DND-41 (cell line): ENCODE data around the gene IQSEC1.

Experiments
- ATAC-seq: fragments of 200-7000 bp; cut with Tn5 transposase; 3 replicates; pipeline ENCODE4 v1.9.1; 2021; ENCODE audit warnings: low read depth; ENCODE audit not compliant: insufficient read depth
- DNase-seq: peaks from one replicate; pipeline ENCODE4 v3.0.0-alpha.2; 2020
- H2AFZ ChIP-seq: 2 replicates; pipeline ENCODE4 v1.6.0; 2012; ENCODE audit warnings: low read depth, low read length
- H3K27ac ChIP-seq: 2 replicates; pipeline ENCODE4 v1.5.1; 2012; ENCODE audit warnings: low read length, inconsistent platforms
- H3K27me3 ChIP-seq: fragments of 200-600 bp; sonication (generic); 2 replicates; pipeline ENCODE4 v1.6.0; 2012; ENCODE audit warnings: low read length, mild to moderate bottlenecking, inconsistent platforms; ENCODE audit not compliant: insufficient read depth, poor library complexity
- H3K36me3 ChIP-seq: 2 replicates; pipeline ENCODE4 v1.5.1; 2012; ENCODE audit warnings: low read length, inconsistent platforms; ENCODE audit not compliant: insufficient read depth
- H3K4me1 ChIP-seq: 2 replicates; pipeline ENCODE4 v1.5.1; 2012; ENCODE audit warnings: mild to moderate bottlenecking, low read length; ENCODE audit not compliant: insufficient read depth
- H3K4me2 ChIP-seq: 2 replicates; pipeline ENCODE4 v1.6.0; 2012; ENCODE audit warnings: mild to moderate bottlenecking, moderate library complexity, low read length, inconsistent platforms; ENCODE audit not compliant: insufficient read depth
- H3K4me3 ChIP-seq, 2 experiments: fragments of 200-600 bp in 1 of 2; shearing (Covaris generic) in 1 of 2; 2 replicates each; pipeline ENCODE4 v1.5.1; 2012 to 2016; ENCODE audit warnings: inconsistent platforms in 2 of 2, low read length in 2 of 2, mild to moderate bottlenecking in 2 of 2, low read depth in 1 of 2, moderate library complexity in 1 of 2
- H3K79me2 ChIP-seq: 2 replicates; pipeline ENCODE4 v1.6.0; 2012; ENCODE audit warnings: low read length, inconsistent platforms; ENCODE audit not compliant: insufficient read depth
- H3K9ac ChIP-seq: 2 replicates; pipeline ENCODE4 v1.6.0; 2012; ENCODE audit warnings: low read depth, mild to moderate bottlenecking, inconsistent platforms, low read length, moderate library complexity
- H3K9me3 ChIP-seq: 2 replicates; pipeline ENCODE4 v1.5.1; 2012; ENCODE audit warnings: low read length, moderate library complexity, mild to moderate bottlenecking, inconsistent platforms; ENCODE audit not compliant: insufficient read depth, severe bottlenecking
- H4K20me1 ChIP-seq: 2 replicates; pipeline ENCODE4 v1.6.0; 2012; ENCODE audit warnings: low read length; ENCODE audit not compliant: insufficient read depth
- CTCF ChIP-seq: IDR thresholded peaks from 2 replicates; pipeline ENCODE4 v1.5.1; 2012; ENCODE audit warnings: borderline replicate concordance, low read length, moderate library complexity, mild to moderate bottlenecking; ENCODE audit not compliant: poor library complexity, severe bottlenecking; ENCODE audit errors: extremely low read depth
- EZH2 ChIP-seq: IDR thresholded peaks from 3 replicates; pipeline ENCODE4 v1.6.1; 2012; ENCODE audit warnings: borderline replicate concordance, low read depth, mild to moderate bottlenecking, moderate library complexity, low read length, inconsistent platforms; ENCODE audit not compliant: severe bottlenecking

Gene IQSEC1

GRCh38 chr3:12960497-12960896 is 112.7 kb downstream of the IQSEC1 start:
- no peaks in the 10 kb centered on the region for H3K9me3 ChIP-seq
- DNase-seq (no peak), ATAC-seq (no peak)
- H3K27ac ChIP-seq, result no peak overlapping the region
- no peak overlapping the region for H3K4me2 ChIP-seq
- H3K36me3 ChIP-seq, result no peaks in the 10 kb centered on the region
- H4K20me1 ChIP-seq, result peaks cover 69% of the 10 kb centered on the region
- peaks cover 38% of the 10 kb centered on the region for H3K79me2 ChIP-seq
- H2AFZ ChIP-seq, result no peak overlapping the region
- no peak overlapping the region for H3K9ac ChIP-seq
- no peak overlapping the region for H3K4me3 ChIP-seq
- H3K27me3 ChIP-seq, result no peaks in the 10 kb centered on the region
- H3K4me1 ChIP-seq, result 0 out of 2 replicates have a peak, but pooled peaks cover 7% of the 10 kb centered on the region
- TF ChIP-seq CTCF (no peak), EZH2 (no peak)

GRCh38 chr3:12959838-12960378 is 113.3 kb downstream of the IQSEC1 start:
- Histone ChIP-seq H3K9ac (no peak overlapping the region), H3K9me3 (no peaks in the 10 kb centered on the region), H3K36me3 (no peaks in the 10 kb centered on the region), H3K4me1 (0 out of 2 replicates have a peak, but pooled peaks cover 5% of the 10 kb centered on the region), H3K4me3 (no peak overlapping the region), H3K4me2 (no peak overlapping the region), H3K27me3 (no peaks in the 10 kb centered on the region), H3K27ac (no peak overlapping the region), H4K20me1 (peaks cover 72% of the 10 kb centered on the region), H2AFZ (no peak overlapping the region), H3K79me2 (peaks cover 35% of the 10 kb centered on the region)
- TF ChIP-seq EZH2 (no peak), CTCF (no peak)
- DNase-seq, result no peak
- no peak for ATAC-seq

- H3K4me2 ChIP-seq, result no peak overlapping the region
- no peak overlapping the region for H3K27ac ChIP-seq
- no peak for ATAC-seq
- peaks cover 30% of the 10 kb centered on the region for H3K79me2 ChIP-seq
- H2AFZ ChIP-seq, result no peak overlapping the region
- H3K9me3 ChIP-seq, result no peaks in the 10 kb centered on the region
- H3K9ac ChIP-seq, result no peak overlapping the region
- TF ChIP-seq EZH2 (no peak), CTCF (no peak)
- 0 out of 2 replicates have a peak, but pooled peaks cover 5% of the 10 kb centered on the region for H3K4me1 ChIP-seq
- no peaks in the 10 kb centered on the region for H3K36me3 ChIP-seq
- DNase-seq, result no peak
- H3K4me3 ChIP-seq, result no peak overlapping the region
- H3K27me3 ChIP-seq, result no peaks in the 10 kb centered on the region
- H4K20me1 ChIP-seq, result peaks cover 68% of the 10 kb centered on the region
Observed at GRCh38 chr3:12959410-12959809, 113.8 kb downstream of the IQSEC1 start.
